Prostate gland (tissue), 2 donors: ENCODE results near the gene KLHDC4.
"Not testable (repeated sequence)": the region's sequence is repeated elsewhere in the genome, so short reads cannot be mapped to it uniquely, and the experiment has no call there.

ENCODE experiments used
- CTCF ChIP-seq, 4 experiments: fragments of 200-600 bp in 2 of 4; fragments of 450-650 bp in 2 of 4; sonication (generic) in 2 of 4; IDR thresholded peaks; 1 replicate in 3 of 4; 2 replicates in 1 of 4; pipeline ENCODE4 v1.5.1; 2016 to 2019; ENCODE audit warnings: antibody characterized with exemption in 4 of 4, mild to moderate bottlenecking in 2 of 4, moderate library complexity in 2 of 4
- POLR2A ChIP-seq: fragments of 450-650 bp; IDR thresholded peaks from one replicate; pipeline ENCODE4 v1.6.1; 2016; ENCODE audit warnings: antibody characterized with exemption, mild to moderate bottlenecking

- TF ChIP-seq CTCF (IDR thresholded peaks at IDR 0.05); POLR2A: not testable (repeated sequence)
Observed at GRCh38 chr16:87773836-87774235, 8.1 kb upstream of the KLHDC4 start.
